Activated T-cell treated with anti-CD3 and anti-CD28 coated beads, Interleukin-2, amount 50 U/mL, for 72 hours (primary cell): ENCODE data around the gene XXYLT1. TPM values are rescaled to one million over a fixed set of nuclear protein-coding genes. Genes with fewer than 3 reads are reported as not detected.
"Not testable (repeated sequence)": the region's sequence is repeated elsewhere in the genome, so short reads cannot be mapped to it uniquely, and the experiment has no call there.

ENCODE experiments used
- ATAC-seq, 2 donors: fragments of 150-1000 bp; cut with Tn5 transposase; replicated peaks in 1 of 2; 2 replicates each; pipeline ENCODE4 v1.10.0; 2021; ENCODE audit warnings: moderate library complexity in 2 of 2, mild to moderate bottlenecking in 1 of 2
- DNase-seq, 2 donors: peaks; one replicate each; pipeline ENCODE4 v3.0.0; 2021 to 2022; ENCODE audit warnings: mixed read lengths in 1 of 2
- H3K27ac Mint-ChIP-seq: one replicate; pipeline ENCODE4 v1.8.0; 2022; ENCODE audit warnings: mild to moderate bottlenecking, moderate library complexity, mixed read lengths
- H3K27me3 Mint-ChIP-seq: one replicate; pipeline ENCODE4 v1.8.0; 2022; ENCODE audit warnings: low read depth, mixed read lengths
- H3K36me3 Mint-ChIP-seq, 2 donors: one replicate each; pipeline ENCODE4 v1.8.0; 2022; ENCODE audit warnings: mixed read lengths in 2 of 2, mild to moderate bottlenecking in 1 of 2; ENCODE audit not compliant: insufficient read depth in 2 of 2
- H3K4me1 Mint-ChIP-seq: one replicate; pipeline ENCODE4 v1.8.0; 2022; ENCODE audit warnings: low read depth, mixed read lengths
- H3K4me3 Mint-ChIP-seq, 2 donors: one replicate each; pipeline ENCODE4 v1.8.0; 2022; ENCODE audit warnings: mild to moderate bottlenecking in 2 of 2, mixed read lengths in 2 of 2, moderate library complexity in 2 of 2
- H3K9me3 Mint-ChIP-seq, 2 donors: one replicate each; pipeline ENCODE4 v1.8.0; 2022; ENCODE audit warnings: mixed read lengths in 2 of 2
- total RNA-seq, 2 donors: library from RNA; stranded (reverse); gene quantifications; one replicate each; pipeline ENCODE4 v1.2.3, GENCODE V29; 2022

Gene XXYLT1
- total RNA-seq, 2 donors from 2014 or later, result 6.2 to 6.6 TPM

DNA sequence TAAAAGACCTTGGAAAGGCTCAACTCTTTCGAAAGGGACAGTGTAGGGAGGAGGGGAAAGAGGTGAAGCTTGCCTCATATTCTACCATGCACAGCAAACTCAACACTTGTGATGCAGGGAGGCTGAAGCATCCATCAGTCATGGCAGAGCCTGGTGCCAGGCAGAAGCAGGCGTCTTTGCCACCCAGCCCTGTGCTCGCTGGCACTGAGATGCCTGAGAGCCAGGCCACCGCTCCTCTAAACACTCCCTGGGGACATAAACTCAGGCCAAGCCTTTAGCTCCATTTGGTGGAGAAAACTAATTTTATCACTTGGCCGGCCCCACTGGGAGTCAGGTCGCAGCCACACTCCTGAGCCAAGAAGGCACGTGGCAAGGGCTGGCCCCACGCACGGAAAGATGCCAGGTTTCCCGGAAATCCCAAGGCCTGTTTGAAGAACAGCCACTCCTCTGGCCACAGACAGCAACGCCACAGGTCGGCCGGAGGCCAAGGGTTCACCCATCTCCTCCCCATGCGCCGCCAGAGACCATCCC lies 30.7 kb downstream of the XXYLT1 start:
- Mint-ChIP-seq H3K4me3 (no peak overlapping the region), H3K9me3 (peaks cover 0 to 4% of the 10 kb centered on the region in 2 donors), H3K4me1 (no peaks in the 10 kb centered on the region), H3K27ac (no peak overlapping the region), H3K27me3 (no peaks in the 10 kb centered on the region), H3K36me3 (peaks cover 10 to 15% of the 10 kb centered on the region in 2 donors)
- ATAC-seq (no peak), DNase-seq (no peak)

DNA sequence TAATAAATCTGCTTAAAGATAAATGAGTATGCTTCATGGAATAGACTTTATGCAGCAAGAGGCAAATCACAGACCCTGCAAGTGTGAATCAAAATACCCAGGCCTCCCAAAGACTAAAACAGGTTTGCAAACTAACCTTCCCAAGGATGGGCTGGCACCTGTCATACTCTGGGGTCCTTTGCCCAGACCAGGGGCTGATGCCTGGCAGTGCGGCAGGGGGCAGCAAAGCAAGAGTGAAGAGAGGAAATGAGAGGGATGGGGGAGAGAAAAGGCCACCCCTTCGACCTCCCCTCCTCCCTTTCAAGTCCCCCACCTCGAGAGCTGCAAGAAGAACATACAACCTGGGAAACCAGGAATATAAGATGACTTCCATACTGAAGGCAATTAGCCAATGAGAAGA lies 31.8 kb downstream of the XXYLT1 start:
- DNase-seq, result no peak
- H3K4me1 Mint-ChIP-seq, result no peaks in the 10 kb centered on the region

DNA sequence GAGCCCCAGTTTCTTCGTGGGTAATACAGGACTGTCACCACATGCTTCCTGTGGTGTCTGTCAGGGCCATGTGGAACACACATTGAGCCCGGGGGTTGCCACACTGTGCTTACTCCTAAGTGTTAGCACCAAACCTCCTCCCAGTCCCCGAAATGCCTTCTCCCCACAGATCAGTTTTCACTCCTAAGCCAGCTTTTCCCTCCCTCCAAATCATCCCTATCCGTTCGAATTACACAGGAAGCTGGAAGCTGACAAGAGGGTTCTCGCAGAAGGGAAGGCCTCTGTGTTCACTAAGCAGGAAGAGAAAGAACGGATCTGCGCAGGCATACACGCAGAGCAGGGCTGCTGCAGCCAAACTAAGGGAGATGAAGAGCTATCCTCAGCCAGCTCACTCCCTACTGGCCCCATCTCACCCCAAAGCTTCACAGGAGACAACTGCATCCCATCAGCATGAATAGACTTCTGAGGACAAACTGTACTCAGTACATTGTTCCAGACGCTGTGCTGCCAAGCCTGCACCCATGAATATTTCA lies 32.3 kb downstream of the XXYLT1 start:
- no peak for ATAC-seq
- no peak for DNase-seq
- Mint-ChIP-seq H3K4me3 (no peak overlapping the region), H3K27ac (no peak overlapping the region), H3K4me1 (no peaks in the 10 kb centered on the region), H3K9me3 (peaks cover 0 to 4% of the 10 kb centered on the region in 2 donors), H3K36me3 (peaks cover 10 to 21% of the 10 kb centered on the region in 2 donors), H3K27me3 (no peaks in the 10 kb centered on the region)

More for the DNA sequence above, 31.8 kb downstream of the XXYLT1 start:
- ATAC-seq, result no peak
- Mint-ChIP-seq H3K27ac (no peak overlapping the region), H3K9me3 (peaks cover 0 to 4% of the 10 kb centered on the region in 2 donors), H3K4me3 (no peak overlapping the region), H3K36me3 (peaks cover 10 to 21% of the 10 kb centered on the region in 2 donors), H3K27me3 (no peaks in the 10 kb centered on the region)

DNA sequence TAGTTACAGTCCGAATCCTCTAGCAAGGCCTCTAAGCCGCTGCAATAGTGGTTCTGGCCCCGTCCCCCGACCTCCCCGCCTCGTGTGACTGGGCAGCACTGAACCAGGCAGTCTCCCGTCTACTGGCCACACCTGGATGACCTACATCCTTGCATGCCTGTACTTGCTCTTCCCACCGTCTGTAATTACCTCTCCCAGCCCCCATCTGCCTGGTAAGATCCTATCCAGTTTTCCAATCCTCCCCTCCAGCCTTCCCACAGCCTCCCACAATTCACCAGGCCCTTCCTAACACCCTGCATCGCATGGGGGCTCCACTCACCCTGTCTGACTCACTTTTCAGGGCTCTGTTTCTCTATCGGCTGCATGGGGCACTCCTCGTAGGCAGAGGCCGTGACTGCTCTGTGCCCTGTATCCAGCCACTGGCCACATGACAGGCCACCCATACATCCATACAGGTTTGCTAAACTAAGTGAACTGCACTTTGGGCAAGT lies 32.8 kb downstream of the XXYLT1 start:
- DNase-seq (no peak), ATAC-seq (no peak)
- no peak overlapping the region for H3K27ac Mint-ChIP-seq
- H3K27me3 Mint-ChIP-seq, result no peaks in the 10 kb centered on the region
- H3K9me3 Mint-ChIP-seq, result peaks cover 0 to 4% of the 10 kb centered on the region in 2 donors
- no peak overlapping the region for H3K4me3 Mint-ChIP-seq
- peaks cover 10 to 21% of the 10 kb centered on the region in 2 donors for H3K36me3 Mint-ChIP-seq
- no peaks in the 10 kb centered on the region for H3K4me1 Mint-ChIP-seq

DNA sequence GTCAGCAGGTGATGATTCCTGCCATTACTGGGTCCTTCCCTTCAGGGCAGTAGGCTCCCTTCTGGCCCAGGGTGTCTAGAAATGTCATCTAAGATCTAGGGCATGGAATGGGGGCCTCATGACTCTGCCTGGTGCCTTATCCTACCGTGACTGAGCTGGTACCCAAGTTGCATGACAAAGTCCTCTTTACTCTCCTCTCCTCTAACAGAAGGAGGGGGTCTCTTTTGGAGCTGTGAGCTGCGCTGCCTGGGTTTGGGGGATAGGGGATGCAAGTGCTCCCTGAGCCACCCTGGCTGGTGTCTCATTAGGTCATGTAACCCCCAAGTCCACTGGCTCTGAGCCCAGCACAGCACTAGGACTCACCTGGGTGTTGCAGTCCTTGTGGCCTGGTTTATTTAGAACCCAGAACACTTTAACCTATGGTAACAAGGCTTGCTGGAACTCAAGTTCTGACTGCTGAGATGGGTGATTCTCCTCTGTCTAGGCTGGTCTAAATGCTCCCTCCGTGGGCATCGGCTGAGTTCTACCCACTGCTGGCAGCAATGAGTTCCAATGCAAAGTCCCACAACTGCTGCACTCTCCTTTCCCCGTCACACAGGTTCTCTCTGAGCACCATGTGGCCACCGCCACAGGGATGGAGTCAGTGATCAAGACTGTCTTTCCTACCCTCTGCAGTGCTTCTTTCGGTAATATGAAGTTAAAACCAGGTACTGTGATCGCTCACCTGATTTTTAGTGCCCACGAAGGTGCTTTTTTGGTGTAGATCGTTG lies 34.0 kb downstream of the XXYLT1 start:
- no peak overlapping the region for H3K27ac Mint-ChIP-seq
- H3K9me3 Mint-ChIP-seq, result peaks cover 2 to 4% of the 10 kb centered on the region in 2 donors
- H3K4me3 Mint-ChIP-seq, result no peak overlapping the region
- DNase-seq (no peak), ATAC-seq (no peak)
- no peaks in the 10 kb centered on the region for H3K4me1 Mint-ChIP-seq
- H3K36me3 Mint-ChIP-seq, result peaks cover 10 to 23% of the 10 kb centered on the region in 2 donors
- H3K27me3 Mint-ChIP-seq, result no peaks in the 10 kb centered on the region

DNA sequence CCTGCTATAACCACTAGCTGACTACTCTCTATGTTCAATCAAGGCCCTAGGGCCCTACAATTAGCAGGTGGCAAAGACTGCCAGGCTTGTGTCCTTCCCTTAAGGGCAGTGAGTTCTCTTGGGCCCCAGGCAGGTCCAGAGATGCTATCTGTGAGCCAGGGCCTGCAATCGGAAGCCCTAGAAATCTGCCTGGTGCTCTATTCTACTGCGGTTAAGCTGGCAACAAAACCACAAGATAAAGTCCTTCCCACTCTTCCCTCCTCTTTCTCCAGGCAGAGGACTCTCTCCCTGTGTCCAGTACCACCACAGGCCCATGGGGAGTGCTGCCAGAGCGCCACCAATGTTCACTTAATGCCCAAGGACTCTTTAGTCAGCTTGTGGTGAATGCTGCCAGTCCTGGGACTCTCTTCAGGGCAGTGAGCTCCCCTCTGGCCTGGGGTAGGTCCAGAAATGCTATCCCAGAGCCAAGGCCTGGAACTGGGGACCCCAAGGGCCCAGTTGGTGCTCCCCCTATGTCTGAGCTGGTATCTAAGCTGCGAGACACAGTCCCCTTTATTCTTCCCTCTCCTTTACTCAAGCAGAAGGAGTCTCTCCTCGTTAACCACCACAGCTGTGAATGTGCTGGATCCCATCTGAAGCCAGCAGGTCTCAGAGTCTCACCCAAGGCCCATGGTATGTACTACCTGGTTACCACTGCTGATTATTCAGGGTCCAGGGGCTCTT lies 34.7 kb downstream of the XXYLT1 start:
- Mint-ChIP-seq H3K27me3 (no peaks in the 10 kb centered on the region), H3K4me3 (no peak overlapping the region), H3K4me1 (no peaks in the 10 kb centered on the region), H3K27ac (no peak overlapping the region), H3K36me3 (peaks cover 10 to 23% of the 10 kb centered on the region in 2 donors), H3K9me3 (peaks cover 4 to 5% of the 10 kb centered on the region in 2 donors)
- ATAC-seq (no peak), DNase-seq (no peak)

DNA sequence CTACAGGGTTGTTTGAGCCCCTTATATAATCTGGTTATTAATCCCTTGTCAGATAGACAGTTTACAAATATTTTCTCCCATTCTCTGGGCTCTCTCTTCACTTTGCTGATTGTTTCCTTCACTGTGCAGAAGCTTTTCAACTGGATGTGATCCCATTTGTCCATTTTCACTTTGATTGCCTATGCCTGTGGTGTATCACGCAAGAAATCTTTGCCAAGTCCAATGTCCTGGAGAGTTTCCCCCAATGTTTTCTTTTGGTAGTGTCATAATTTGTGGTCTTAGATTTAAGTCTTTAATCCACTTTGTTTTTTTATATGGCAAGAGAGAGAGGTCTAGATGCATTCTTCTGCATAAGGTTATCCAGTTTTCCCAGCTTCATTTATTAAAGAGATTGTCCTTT lies 40.7 kb downstream of the XXYLT1 start:
- no peak overlapping the region for H3K27ac Mint-ChIP-seq
- H3K4me1 Mint-ChIP-seq, result peaks cover 20% of the 10 kb centered on the region
- peaks cover 0 to 8% of the 10 kb centered on the region in 2 donors for H3K9me3 Mint-ChIP-seq
- DNase-seq (no peak), ATAC-seq (no peak)
- peaks cover 0 to 9% of the 10 kb centered on the region in 2 donors for H3K36me3 Mint-ChIP-seq
- no peak overlapping the region for H3K4me3 Mint-ChIP-seq
- H3K27me3 Mint-ChIP-seq, result no peaks in the 10 kb centered on the region

DNA sequence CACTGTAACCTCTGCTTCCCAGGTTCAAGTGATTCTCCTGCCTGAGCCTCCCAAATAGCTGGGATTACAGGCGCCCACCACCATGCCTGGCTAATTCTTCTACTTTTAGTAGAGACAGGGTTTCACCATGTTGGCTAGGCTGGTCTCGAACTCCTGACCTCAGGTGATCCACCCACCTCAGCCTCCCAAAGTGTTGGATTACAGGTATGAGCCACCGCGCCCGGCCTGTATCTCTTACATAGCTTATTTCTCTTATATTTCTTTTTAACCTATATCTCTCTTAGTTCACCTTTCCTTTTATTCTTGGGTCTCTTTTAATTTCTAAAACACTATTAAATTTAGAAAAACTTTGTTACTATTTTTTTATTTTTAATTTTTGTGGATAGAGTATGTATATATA lies 42.1 kb downstream of the XXYLT1 start:
- H3K36me3 Mint-ChIP-seq, H3K27ac Mint-ChIP-seq, H3K4me3 Mint-ChIP-seq, DNase-seq, H3K27me3 Mint-ChIP-seq, H3K9me3 Mint-ChIP-seq, ATAC-seq: not testable (repeated sequence)
- H3K4me1 Mint-ChIP-seq, result peaks cover 20% of the 10 kb centered on the region

DNA sequence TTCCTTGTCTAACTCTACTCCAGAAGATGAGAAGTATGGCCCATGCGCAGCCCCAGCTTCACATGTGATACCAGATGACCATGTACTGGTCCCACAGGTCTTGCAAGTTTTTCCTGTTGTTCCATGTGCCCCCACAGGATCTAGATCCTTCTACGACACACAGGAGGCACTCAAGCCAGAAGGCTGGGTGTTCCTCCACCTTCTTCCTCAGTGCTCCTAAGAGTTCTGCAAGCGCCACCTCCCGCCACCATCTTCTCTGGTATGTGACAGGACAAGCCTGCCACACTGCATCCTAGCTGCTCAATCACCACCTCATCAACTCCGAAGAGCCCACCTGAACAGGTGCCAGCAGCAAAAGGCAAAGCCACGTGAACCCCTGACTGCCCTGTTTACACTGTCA lies 43.1 kb downstream of the XXYLT1 start:
- Mint-ChIP-seq H3K36me3 (peaks cover 0 to 3% of the 10 kb centered on the region in 2 donors), H3K27me3 (no peaks in the 10 kb centered on the region), H3K27ac (no peak overlapping the region), H3K4me1 (peaks cover 20% of the 10 kb centered on the region), H3K4me3 (no peak overlapping the region), H3K9me3 (peaks cover 0 to 8% of the 10 kb centered on the region in 2 donors)
- ATAC-seq, result no peak
- DNase-seq, result no peak

DNA sequence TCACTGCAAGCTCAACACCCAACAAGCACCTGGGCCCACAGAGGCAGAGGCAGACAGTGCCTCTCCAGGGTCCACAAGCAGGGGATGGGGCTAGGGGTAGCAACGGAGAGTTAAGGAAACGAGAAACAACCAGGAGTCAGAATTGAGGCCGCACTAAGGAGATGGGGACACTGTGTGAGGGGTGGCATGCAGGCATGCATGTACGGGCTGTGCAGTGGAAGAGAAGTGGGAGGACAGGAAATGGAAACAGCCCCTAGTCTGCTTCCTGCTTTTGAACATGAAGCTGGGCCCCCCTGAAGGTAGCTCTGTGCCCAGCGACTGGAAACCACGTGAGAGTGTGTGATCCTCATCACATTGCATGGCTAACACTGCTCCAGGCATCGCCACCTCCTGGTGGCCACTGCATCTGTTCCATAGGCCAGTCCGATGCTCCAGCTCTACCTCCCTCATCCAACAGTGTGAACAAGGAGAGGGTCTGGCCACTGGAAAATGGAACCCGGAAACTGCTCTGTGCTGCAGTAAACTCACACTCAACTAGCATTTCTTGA lies 44.0 kb downstream of the XXYLT1 start:
- Mint-ChIP-seq H3K4me3 (no peak overlapping the region), H3K4me1 (peaks cover 20% of the 10 kb centered on the region), H3K36me3 (peaks cover 0 to 1% of the 10 kb centered on the region in 2 donors), H3K9me3 (peaks cover 0 to 6% of the 10 kb centered on the region in 2 donors), H3K27ac (no peak overlapping the region), H3K27me3 (no peaks in the 10 kb centered on the region)
- peak in 1 of 2 donors; percentile 49 for ATAC-seq
- no peak for DNase-seq

DNA sequence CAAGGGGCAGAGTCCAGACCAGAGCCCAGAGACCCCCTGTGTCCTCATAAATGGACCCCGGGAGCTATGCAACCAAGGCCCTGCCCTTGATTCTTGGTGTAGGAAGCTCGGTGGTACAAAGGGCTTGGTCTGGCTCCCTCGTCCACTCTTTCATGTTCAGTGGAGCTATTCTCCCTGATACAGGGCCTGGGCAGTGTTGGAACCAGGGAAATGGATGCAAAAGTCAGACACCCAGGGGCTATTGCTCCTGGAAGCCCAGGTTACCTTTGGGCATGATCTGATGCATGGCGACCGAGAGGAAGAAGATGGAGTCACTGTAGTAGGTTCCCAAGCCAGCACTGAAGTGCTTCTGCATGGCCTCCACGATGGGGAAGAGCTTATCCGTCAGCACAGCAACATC lies 44.5 kb downstream of the XXYLT1 start:
- peak overlapping the region; percentile 22 for H3K27ac Mint-ChIP-seq
- H3K27me3 Mint-ChIP-seq, result no peaks in the 10 kb centered on the region
- H3K4me3 Mint-ChIP-seq, result no peak overlapping the region
- DNase-seq (no peak), ATAC-seq (no peak)
- peaks cover 0 to 1% of the 10 kb centered on the region in 2 donors for H3K36me3 Mint-ChIP-seq
- peaks cover 0 to 3% of the 10 kb centered on the region in 2 donors for H3K9me3 Mint-ChIP-seq
- peaks cover 20% of the 10 kb centered on the region for H3K4me1 Mint-ChIP-seq

DNA sequence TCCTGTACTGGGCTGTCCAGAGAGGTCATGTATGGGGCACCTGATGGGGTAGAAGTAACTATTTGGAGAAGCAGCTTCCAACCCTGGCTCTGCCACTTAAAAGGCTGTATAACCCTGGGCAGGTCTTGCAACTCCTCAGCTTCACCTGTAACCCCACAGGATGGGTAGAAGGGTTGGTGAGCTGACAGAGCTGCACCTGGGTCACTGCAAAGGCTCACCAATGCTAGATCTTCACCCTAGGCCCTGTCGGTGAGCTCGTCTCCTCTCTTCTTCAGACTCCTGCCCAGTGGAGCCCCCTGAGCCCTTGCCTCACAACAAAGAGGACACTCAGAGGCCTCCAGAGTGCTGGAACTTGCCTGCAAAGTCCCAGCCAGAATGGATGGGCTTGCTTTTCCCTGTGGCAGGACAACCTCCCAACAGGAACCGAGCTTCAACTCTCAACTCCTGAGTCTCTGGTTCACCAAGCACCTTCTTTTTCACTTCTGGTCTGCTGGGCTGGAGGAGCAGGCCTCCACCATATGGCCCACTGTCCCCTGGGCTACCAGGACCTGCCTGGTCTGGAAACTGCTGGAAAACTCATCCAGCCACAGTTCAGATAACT lies 45.9 kb downstream of the XXYLT1 start:
- Mint-ChIP-seq H3K36me3 (peaks cover 0 to 1% of the 10 kb centered on the region in 2 donors), H3K4me3 (no peak overlapping the region), H3K27me3 (no peaks in the 10 kb centered on the region), H3K9me3 (peaks cover 0 to 3% of the 10 kb centered on the region in 2 donors), H3K4me1 (peaks cover 20% of the 10 kb centered on the region), H3K27ac (no peak overlapping the region)
- DNase-seq, result no peak
- no peak for ATAC-seq
